Measurements from ENCODE around the gene UBAC2. TPM values are rescaled to one million over a fixed set of nuclear protein-coding genes. Genes with fewer than 3 reads are reported as not detected.

Gene UBAC2
- total RNA-seq, 1 donor from 2014 or later = 33.4 TPM

DNA sequence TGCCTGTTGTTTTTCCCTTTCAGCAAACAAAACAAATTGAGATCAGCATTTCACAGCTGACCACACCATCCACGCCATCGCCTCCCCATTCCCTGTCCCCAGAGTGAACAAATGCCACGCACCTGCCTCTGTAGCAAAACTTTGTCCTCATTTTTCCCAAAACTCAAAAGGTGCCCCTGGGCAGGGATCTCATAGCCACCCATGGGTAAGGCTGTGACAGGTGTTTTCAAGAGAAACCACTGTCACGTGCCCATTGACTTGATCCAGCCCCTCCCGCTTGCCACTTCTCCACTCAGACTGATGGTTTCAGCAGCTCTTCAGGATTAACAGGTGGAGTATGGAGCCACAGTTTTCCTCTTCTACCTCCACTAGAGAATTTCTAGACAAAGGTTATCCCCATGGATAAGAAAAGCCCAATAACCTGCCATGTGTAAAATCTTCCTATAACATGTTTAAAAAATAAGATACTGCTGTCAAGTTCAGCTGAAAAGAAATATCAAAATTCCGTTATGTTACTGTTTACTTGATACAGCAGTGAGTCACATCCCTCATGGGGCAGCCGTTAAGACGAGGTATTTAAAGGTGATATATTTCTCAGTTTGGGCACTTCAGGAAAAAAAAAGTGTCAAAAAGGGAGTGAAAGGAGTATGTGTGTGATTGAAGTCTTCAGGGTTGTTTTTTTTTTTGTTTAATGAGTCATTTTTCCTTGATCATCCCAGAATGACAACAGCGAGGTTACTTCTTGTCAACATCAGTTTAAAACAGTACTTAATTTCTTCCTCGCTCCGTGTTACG is 170.0 kb downstream of the UBAC2 start:
- DNase-seq (ENCODE audit: low spot score) (no peak), ATAC-seq (no peak)

DNA sequence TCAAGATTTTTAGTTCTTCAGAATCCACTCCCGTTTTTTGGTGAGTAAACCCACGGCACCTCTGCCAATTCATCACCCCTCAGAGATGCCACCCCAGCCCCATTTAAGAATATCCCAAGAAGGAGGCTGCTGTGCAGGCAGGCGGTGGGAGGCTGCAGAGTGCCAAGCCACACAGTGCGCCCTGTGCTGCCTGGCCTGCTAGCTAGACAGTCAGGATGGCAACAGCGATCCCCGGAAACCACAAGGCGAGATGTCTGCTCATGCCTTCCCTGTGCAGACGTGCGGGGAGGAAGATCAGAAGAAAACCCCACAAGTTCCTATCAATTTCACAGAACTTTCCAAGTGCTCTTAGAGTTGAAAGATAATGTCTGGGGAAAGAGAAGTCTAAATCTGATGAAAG is 171.3 kb downstream of the UBAC2 start:
- no peak for ATAC-seq

DNA sequence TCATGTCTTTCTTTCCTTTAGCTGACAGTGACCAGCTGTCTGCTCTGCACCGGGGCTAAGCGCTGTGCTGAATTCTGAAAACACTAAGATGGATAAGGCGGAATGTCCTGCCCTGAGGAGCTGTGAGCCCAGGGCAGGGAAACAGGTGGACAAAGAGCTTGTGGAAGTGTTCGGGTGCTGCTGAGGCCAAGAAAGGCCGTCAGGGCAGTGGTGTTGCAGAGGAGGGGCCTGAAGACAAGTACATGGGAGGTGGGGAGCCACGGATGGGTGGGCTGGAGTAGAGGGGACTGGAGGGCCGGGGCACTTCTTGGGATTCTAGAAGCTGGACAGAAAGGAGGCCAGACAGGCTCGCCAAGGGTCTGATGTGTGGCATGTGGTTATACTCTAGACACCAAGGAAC is 172.8 kb downstream of the UBAC2 start:
- no peak for DNase-seq (ENCODE audit: low spot score)
- no peak for ATAC-seq

More for the DNA sequence above, 171.3 kb downstream of the UBAC2 start:
- no peak for DNase-seq (ENCODE audit: low spot score)

DNA sequence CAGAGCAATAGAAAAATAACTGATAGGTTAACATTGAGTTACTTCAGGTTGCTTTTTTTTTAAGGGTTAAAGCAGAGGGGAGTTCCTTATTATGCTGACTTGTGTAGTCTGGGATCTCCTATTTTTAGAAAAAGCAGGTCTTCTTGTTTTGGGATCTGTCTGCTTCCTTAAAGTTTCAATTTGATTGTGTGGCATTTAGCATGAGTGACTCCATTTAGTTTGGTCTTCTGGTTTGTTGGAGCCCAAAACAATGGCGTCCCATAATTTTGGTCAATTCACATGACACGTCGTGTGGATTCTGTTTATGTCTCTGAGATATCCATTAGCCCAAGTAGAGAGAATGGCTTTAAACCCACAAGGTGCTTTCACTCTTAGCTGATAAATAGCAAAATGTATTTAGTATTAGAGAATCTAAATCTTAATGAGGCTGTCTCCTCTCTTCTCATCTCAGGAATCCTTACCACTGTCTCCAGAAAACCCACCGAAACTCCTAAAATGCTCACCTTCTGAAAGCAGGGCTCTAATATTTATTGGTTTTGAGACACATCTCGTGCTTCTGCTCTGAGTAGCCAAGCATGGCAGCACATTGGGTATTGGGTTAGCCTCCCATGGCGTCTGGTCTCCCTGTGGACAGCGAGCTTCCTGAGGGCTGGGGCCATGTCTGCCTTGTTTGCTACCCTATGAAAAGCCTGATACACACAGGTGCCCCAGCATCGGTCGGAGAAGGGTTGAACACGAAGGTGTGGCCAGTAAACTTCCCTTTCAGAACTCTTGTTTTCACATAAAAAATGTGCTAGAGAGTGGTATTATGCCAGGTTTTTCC is 173.7 kb downstream of the UBAC2 start:
- DNase-seq (ENCODE audit: low spot score) (no peak), ATAC-seq (no peak)

DNA sequence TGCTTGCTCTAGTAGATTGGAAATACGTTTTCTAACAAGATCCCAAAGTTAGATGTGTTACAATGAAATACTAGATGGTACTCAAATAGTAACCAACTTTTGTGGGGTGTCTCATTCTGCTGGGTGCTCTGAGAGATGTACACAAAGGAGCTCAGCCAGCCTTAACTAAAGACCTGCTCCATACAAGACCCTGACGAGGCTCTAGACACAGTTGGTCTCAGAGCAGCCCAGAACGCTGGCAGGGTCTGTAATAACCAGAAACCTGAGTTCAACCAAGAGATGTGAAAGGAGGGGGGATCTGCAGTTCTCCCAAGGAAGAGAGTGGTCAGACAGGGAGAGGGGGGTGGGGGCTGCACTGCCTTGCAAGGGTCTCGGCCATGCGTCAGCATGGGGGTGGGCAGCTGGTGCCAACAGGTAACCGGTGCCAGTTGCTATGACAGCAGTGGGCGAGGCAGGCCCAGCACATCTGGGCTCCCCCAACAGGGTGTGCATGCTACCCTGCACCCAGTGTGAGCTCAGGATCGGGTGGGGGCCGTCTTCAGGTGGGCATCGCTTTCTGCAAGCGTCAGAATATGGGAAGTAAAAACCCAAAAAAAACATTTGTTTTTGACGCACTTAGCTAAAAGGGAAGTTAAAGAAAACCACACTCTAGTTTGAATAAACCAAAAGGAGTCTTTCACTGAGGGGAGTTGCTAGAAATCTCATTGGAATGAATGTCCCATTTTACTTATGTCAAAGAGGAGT is 174.5 kb downstream of the UBAC2 start:
- ATAC-seq (peak; percentile 30), DNase-seq (ENCODE audit: low spot score) (no peak)

DNA sequence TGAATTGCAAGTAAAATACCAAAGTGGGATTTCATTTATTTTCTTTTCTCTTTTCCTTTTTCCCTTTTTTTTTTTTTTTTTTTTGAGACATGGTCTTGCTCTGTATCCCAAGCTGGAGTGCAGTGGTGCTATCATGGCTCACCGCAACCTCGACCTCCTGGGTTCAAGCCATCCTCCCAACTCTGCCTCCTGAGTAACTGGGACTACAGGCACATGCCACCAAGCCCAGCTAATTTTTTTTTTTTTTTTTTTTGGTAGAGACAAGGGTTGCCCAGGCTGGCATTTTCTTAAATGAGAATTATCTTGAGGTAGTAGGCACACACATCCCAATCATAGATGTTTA is 175.1 kb downstream of the UBAC2 start:
- ATAC-seq = no peak
- DNase-seq (ENCODE audit: low spot score) = no peak

DNA sequence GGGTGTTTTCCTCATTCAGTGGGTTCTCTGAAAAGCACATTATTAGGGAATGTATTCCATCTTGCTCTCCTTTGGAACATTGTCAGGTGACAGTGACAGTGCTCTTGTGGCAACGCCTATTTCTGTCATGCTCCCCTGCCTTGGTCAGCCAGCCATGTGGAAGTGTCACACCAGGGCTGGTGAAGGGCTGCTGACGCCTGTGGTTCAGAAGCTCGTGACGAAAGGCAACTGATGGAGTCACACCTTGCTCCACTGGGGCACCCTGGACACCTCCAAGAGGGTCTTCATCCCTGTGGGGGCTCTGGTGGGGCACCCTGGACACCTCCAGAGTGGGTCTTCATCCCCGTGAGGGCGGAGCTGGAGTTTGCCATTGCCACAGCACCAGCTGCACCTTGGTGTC is 175.5 kb downstream of the UBAC2 start:
- DNase-seq (ENCODE audit: low spot score) = no peak
- peak; percentile 17 for ATAC-seq

DNA sequence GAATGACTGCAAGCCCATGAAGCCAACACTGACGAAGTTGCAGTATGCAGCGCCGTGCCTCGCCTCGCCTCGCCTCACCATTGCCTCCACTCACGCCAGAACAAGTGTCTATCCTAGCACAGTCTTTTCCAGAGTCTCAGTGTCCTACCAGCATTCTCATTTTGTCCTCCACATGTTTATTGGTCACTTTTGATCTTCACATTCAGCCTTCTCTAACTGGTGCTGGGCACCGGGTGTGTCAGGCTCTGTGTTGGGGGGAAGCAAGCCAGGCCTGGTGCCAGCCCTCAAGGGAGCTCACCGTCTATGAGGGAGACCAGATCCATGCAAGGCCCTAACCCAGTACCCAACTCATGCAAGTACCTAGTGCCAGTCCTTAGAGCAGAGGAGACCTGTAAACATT is 176.3 kb downstream of the UBAC2 start:
- DNase-seq (ENCODE audit: low spot score) = no peak
- ATAC-seq = no peak

DNA sequence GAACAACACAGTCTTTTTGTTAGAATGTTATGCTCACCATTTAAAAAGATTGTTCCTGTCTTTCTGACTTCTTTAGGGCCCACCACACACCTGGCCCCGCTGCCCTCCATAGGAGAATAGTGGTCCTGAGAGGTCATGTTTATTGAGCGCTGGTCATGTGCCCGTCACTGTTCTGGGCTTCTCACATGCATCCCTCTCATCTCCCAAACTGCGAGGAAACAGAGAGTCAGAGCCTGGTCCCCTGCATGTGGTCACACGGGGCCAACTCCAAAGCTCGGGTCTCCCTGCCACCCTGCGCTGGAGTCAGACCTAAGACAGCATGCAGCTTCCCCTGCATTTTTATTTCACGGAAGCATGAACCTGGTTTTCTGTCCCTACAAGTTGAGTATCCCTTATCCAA is 177.0 kb downstream of the UBAC2 start:
- ATAC-seq (no peak), DNase-seq (ENCODE audit: low spot score) (no peak)

DNA sequence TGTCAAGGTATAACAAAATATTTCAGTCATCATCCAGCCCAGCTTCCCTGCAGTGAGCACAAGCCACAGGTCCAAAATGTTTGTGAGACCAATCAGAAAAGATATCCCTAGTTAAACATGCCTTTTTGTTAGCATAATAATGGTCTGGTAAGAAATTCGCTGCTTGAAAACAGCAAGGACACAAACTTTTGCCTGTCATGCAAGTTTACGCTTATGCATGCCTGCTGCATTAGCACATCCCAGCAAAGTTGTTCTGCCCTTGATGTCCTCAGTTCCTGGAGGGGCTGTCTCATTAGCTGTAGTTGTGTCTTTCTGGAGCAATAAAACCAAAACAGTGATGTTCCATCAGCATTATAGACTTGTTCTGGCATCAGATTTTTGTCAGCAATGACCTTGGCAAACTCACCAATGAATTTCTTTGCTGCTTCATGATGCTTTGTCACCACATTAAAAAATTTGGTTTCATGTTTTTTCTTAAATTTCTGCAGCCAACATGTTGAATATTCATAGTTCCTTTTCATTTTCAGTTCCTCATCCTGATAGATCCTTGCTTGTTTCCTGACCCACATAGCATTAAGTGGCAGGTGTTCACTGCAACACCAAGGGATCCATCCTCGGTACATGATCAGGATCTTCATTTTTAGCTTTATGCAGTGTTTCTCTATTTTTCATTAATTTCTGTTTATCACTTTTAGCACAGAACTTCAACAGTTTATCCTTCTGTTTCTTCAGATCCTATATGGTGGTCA is 178.5 kb downstream of the UBAC2 start:
- no peak for ATAC-seq

DNA sequence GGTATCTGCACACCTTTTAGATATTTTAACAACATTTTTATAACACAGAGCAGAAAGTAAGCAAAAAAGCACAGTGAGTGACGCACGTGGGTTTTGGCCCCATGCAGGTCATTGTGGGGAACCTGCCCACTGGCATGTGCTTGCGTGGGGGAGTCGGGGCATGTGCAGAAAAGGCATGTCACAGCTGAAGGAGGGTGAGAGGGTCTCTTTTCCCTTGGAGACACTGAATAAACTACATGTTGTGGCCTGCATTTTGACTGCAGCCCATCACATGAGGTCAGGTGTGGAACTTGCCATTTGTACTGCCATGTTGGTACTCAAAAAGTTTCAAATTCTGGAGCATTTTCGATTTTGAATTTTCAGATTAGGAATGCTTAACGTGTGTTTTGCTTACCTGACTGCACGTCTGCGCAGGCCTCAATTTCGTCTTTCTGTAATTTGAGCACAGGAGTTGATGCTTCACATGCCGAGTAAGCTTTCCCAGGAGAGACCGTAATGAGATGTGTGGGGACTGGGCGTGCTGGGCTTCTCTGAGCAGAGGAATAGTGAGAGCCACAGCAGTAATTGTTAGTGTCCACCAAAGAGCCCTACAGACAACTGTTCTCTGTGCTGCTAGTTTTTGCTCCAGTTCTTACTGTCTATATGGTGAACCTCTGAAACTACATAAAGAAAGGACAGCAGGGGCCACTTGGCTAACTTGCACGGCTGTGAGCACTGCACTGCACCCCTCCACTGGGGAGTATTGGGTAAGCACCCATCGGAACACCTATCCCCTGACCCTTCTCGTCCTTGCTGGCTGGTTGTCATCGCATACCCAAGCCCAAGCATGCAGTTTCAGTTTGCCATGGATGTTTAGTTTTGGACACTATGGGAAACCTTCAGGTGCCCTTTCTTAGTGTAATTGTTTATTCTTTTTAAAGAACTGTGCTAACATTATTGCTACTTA is 179.5 kb downstream of the UBAC2 start:
- DNase-seq (ENCODE audit: low spot score) (no peak), ATAC-seq (no peak)

More for the DNA sequence above, 178.5 kb downstream of the UBAC2 start:
- no peak for DNase-seq (ENCODE audit: low spot score)

DNA sequence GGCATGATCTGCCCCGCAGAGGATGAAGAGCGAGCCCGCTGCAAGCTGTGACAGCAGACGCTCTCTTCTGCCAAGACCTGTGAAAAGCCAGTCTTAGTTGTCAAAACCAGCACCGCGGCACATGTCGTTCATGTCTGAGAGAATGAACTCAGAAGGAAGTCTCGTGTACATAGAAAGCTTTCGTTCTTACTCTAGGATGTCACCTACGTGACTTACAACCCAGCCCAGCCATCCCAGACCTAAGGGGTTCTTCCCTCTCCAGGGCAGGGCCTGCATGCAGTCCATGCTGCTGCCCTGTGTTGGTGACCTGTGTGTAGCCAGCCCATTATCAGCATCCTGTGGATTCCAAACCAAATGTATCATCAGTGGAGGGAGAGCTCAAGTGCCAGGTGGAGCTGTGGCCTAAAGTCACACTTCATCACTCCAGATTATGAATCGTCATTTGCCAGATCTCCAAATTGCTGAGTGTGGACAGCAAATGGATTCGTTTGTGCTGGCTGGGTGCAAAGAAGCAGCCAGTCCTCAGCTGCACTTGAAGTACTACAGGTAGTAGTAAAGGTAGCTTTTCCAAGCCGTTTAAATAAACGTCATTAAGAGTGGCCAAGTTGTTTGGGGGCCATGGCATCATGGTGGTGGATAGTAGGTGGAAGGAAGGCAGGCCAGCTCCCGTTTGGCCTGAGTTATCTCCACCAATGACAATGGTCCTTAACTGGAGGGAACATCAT is 180.4 kb downstream of the UBAC2 start:
- DNase-seq (ENCODE audit: low spot score) (no peak), ATAC-seq (no peak)

DNA sequence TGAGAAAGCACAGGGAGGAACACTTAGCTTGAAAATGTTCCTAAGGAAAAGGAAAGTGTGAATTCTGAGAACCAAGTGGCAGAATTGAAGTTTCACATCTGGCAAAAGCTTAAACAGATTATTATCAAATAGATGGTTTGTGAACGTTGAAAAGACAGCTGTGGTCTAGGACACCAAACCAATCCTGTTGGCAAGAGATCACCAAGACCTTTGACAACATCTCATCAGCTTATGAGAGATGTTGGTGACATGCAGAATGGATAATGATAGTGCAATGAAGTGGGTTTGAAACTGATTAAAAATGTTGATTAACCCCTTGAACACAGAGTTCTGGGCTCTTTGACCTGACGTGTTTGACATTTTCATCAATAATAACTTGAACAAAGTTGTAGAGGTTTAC is 181.1 kb downstream of the UBAC2 start:
- DNase-seq (ENCODE audit: low spot score) = no peak
- ATAC-seq = no peak

DNA sequence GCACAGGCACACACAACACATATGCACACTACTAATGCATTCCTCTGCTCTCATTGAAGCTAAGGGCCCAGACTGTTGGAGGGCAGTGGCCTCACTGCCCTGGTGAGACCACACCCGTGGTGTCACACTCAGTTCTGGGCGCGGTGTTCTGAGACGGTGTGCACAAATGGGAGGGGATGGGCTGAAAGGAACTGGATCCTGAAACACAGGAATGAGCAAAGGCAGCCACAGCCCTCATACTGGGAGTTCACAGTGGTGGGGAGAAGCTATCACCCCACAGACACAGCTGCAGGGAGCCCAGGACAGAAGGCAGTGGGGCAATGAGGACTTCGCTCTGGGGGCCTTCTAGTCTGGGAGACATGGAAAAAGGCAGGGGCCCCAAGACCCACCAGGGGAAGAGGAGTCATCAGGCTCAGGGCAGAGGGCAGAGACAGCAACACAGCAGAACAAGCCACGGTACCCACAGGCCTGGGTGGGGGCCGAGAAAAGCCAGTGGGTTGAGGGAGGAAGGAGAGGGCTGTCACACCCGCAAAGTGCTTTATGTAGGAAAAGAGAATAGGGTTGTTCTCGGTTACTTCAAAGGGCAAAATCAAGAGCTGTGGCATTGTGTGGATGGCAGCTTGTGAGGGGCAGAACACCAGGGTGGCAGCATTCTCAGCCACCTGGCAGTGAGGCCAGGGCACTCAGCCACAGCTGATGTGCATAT is 181.9 kb downstream of the UBAC2 start:
- no peak for DNase-seq (ENCODE audit: low spot score)
- no peak for ATAC-seq

DNA sequence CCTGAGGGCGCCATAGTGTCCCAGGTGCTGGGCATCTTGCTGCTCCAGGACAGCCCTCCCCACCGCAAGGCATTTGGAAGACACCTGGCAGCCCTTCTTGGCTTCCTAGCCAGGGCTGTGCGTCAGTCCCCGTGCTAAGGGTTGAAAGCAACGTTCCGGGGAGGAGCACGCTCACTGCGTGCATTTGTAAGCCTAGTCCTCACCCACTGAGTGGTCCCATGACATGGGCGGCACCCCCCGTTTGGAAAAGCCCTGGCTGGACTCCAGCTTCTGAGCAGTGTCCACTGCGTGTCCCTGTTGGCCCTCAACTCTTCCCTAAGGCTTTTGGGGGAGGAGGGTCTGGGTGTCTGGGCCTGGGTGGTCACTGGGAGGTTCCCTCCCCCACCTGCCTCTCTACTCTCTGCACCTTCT is 182.9 kb downstream of the UBAC2 start:
- DNase-seq (ENCODE audit: low spot score) (no peak), ATAC-seq (no peak)

DNA sequence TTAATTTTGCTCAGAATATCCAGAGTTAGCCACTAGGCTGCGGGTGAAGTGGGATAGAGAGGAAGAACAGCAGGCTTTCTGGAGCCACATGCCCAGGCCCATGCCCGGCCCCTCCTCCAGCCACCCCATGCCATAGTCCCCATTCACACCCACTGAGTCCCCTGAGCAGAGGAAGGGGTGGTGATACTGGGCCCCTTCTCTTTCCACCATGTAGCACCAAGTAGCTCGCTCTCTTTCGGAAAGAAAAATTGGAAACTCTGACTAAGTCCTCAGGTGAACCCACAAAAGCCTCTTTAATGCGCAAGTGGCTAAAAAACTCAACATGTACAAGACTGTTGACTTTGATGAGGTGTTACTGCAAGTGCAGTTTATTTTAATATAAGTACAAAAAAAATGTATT is 183.3 kb downstream of the UBAC2 start:
- ATAC-seq (no peak), DNase-seq (ENCODE audit: low spot score) (no peak)

DNA sequence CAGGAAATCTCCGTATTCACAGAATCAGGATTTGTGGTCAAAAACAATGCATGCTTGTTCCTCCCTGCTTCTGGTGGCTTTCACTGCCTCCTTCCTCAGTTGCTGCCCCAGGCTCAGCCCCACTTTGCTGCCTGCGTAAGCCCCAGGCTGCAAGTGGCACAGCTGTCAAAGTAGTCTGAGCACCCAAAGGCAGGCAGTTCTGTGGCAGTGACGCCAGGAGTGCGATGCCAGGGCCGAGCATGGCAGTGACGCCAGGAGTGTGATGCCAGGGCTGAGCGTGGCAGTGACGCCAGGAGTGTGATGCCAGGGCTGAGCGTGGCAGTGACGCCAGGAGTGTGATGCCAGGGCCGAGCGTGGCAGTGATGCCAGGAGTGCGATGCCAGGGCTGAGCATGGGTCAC is 183.8 kb downstream of the UBAC2 start:
- DNase-seq (ENCODE audit: low spot score) = no peak

DNA sequence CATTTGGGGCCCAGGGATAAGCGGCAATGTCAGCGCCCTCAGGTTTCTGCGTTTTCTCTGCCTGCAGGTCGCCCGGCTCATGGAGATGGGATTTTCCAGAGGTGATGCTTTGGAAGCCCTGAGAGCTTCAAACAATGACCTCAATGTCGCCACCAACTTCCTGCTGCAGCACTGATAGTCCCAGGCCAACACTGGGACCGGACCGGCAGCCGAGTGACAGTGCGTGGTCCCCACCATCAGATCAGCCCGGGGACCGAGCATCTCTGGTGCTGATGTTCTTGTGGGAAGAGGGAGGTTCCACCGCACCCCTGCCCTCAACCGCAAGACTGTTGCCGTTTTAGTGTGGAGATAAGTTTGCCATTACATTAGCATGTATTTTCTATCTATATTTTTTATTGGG is 184.5 kb downstream of the UBAC2 start:
- DNase-seq (ENCODE audit: low spot score) = no peak
- ATAC-seq = no peak

More for the DNA sequence above, 183.8 kb downstream of the UBAC2 start:
- ATAC-seq = no peak
